Endothelial cell (in vitro differentiated cells): ENCODE measurements around the gene ERMP1. TPM values are rescaled to one million over a fixed set of nuclear protein-coding genes. Genes with fewer than 3 reads are reported as not detected.

Source experiments
- DNase-seq: peaks from one replicate; pipeline ENCODE4 v3.0.0; 2021; ENCODE audit warnings: low spot score
- H3K27ac Mint-ChIP-seq: one replicate; pipeline ENCODE4 v1.8.0; 2021; ENCODE audit warnings: mixed read lengths, inconsistent platforms; ENCODE audit not compliant: unreplicated experiment
- H3K27me3 Mint-ChIP-seq: one replicate; pipeline ENCODE4 v1.8.0; 2021; ENCODE audit warnings: mild to moderate bottlenecking, moderate library complexity, mixed read lengths, inconsistent platforms; ENCODE audit not compliant: unreplicated experiment
- H3K36me3 Mint-ChIP-seq: one replicate; pipeline ENCODE4 v1.8.0; 2021; ENCODE audit warnings: mild to moderate bottlenecking, low read depth, mixed read lengths, inconsistent platforms; ENCODE audit not compliant: unreplicated experiment
- H3K4me1 Mint-ChIP-seq: one replicate; pipeline ENCODE4 v1.8.0; 2021; ENCODE audit warnings: mild to moderate bottlenecking, mixed read lengths, inconsistent platforms; ENCODE audit not compliant: unreplicated experiment
- H3K4me3 Mint-ChIP-seq: one replicate; pipeline ENCODE4 v1.8.0; 2021; ENCODE audit warnings: mild to moderate bottlenecking, mixed read lengths, inconsistent platforms; ENCODE audit not compliant: unreplicated experiment
- H3K9me3 Mint-ChIP-seq: one replicate; pipeline ENCODE4 v1.8.0; 2021; ENCODE audit warnings: mixed read lengths, inconsistent platforms; ENCODE audit not compliant: unreplicated experiment
- total RNA-seq: library from RNA; stranded (reverse); fragmentation: NEBNext Ultra II Directional; extraction: Animal tissue kit (Norgen Biotek cat#: 25700); gene quantifications from one replicate; pipeline ENCODE4 v1.2.1, GENCODE V29; 2021; ENCODE audit not compliant: unreplicated experiment
- TF ChIP-seq, protein P1 (sequence below): fragments of 200-600 bp; sonication (generic); IDR thresholded peaks from one replicate; pipeline ENCODE4 v1.5.0; 2021; ENCODE audit warnings: antibody characterized with exemption; ENCODE audit not compliant: unreplicated experiment

Gene ERMP1
- total RNA-seq, 1 donor from 2014 or later, result 13.4 TPM

DNA sequence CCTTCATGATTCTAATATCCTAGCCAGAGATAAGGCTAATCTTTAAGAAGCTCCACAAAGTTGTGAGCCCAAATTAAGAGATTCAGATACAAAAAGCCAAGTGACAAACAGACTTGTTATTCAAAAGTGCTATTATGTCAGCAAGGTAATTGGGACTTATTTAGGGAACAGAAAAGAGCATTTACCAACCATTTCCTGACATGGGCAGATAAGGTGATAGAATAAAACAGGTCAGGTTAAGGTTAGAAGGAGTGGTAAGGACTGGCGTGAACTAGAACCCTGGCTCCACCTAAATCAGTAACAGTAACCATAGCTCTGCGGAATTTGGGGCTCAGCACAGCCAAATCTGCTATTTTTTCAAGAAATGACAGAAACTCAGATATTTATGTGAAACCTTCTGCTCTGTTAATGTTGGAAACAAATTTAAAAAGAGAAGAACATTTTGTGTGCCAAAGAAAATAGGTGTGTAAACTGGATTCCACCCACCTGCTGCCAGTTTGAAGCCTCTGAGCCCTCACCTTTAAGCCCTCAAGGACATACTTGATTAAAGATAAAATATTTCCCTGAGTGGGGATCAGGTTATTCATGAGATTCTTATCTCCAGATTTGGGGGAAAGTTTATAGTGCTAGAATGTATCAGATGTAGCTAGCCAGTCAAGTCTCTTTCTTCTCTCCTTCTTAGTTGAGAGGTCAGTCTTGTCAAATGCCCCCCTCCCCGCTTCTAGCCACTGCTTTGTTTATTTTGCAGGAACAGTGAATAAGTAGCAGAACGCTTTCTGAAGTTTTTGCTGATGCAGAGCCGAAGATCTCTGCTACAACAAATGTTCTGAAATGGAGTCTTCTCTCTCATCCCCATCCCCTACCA lies 10.2 kb upstream of the ERMP1 start:
- no peaks in the 10 kb centered on the region for H3K9me3 Mint-ChIP-seq

DNA sequence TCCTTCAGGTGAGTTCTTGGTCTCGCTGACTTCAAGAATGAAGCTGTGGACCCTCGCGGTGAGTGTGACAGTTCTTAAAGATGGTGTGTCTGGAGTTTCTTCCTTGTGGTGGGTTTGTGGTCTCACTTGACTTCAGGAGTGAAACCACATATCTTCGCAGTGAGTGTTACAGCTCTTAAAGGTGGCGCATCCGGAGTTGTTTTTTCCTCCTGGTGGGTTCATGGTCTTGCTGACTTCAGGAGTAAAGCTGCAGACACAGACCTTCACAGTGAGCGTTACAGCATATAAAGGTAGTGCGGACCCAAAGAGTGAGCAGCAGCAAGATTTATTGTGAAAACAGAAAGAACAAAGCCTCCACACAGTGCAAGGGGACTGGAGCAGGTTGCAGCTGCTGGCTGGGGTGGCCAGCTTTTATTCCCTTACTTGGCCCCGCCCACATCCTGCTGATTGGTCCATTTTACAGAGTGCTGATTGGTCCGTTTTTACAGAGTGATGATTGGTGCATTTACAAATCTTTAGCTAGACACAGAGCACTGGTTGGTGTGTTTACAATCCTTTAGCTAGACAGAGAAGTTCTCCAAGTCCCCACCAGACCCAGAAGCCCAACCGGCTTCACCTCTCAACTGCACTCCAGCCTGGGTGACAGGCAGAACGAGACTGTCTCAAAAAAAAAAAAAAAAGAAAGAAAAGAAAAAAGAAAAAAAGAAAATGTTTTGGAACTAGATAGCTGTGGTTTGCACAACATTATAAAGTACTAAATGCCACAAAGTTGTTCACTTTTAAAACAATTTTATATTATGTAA lies 9.1 kb upstream of the ERMP1 start:
- no peak overlapping the region for H3K27ac Mint-ChIP-seq
- no peaks in the 10 kb centered on the region for H3K9me3 Mint-ChIP-seq
- no peak for DNase-seq
- H3K4me1 Mint-ChIP-seq, result peaks cover 36% of the 10 kb centered on the region
- H3K27me3 Mint-ChIP-seq, result peaks cover 3% of the 10 kb centered on the region
- H3K36me3 Mint-ChIP-seq, result no peaks in the 10 kb centered on the region
- no peak overlapping the region for H3K4me3 Mint-ChIP-seq
- TF ChIP-seq, protein P1, sequence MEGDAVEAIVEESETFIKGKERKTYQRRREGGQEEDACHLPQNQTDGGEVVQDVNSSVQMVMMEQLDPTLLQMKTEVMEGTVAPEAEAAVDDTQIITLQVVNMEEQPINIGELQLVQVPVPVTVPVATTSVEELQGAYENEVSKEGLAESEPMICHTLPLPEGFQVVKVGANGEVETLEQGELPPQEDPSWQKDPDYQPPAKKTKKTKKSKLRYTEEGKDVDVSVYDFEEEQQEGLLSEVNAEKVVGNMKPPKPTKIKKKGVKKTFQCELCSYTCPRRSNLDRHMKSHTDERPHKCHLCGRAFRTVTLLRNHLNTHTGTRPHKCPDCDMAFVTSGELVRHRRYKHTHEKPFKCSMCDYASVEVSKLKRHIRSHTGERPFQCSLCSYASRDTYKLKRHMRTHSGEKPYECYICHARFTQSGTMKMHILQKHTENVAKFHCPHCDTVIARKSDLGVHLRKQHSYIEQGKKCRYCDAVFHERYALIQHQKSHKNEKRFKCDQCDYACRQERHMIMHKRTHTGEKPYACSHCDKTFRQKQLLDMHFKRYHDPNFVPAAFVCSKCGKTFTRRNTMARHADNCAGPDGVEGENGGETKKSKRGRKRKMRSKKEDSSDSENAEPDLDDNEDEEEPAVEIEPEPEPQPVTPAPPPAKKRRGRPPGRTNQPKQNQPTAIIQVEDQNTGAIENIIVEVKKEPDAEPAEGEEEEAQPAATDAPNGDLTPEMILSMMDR, result no peak

More for the DNA sequence above, 10.2 kb upstream of the ERMP1 start:
- TF ChIP-seq, protein P1, result no peak
- Mint-ChIP-seq H3K36me3 (no peaks in the 10 kb centered on the region), H3K27ac (peak overlapping the region; percentile 62), H3K27me3 (peaks cover 2% of the 10 kb centered on the region), H3K4me3 (no peak overlapping the region), H3K4me1 (peaks cover 36% of the 10 kb centered on the region)
- no peak for DNase-seq

DNA sequence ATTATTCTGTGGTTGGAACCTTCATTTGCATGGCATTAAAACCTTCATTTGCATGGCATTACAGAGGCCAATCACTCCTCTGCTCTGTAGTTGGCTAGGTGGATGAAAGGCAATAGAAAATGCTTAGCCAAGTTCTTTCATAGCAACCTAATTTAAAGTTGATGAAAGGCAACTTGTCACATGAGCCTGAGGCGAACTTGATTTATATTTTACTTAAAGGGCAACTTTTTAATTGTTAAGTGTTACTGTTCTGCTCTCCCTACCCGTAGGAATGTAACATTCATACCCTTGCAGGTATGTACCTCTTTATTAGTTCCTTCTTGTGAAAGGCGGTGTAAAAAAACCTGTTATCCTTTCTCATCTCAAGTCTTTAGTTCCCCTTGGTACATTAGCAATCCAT lies 7.9 kb upstream of the ERMP1 start:
- Mint-ChIP-seq H3K9me3 (no peaks in the 10 kb centered on the region), H3K27me3 (peaks cover 3% of the 10 kb centered on the region), H3K4me3 (no peak overlapping the region), H3K36me3 (no peaks in the 10 kb centered on the region), H3K4me1 (peaks cover 31% of the 10 kb centered on the region), H3K27ac (no peak overlapping the region)
- TF ChIP-seq, protein P1, result no peak
- DNase-seq, result no peak

DNA sequence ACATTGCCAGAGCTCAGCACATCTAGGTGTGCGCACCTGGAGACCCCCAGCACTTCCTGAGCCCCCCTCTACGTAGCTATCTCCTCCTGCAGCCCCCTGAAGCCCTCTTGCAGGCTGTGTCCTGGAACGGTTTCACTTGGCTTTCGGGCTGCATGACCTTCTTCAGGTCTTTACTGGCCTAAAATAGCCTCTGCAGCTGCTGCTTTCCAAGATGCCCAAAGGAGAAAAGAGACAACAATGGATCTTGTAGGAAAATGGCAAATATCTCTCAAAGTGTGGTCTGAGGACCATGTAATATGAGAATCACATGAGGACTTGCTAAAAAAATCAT lies 6.6 kb upstream of the ERMP1 start:
- Mint-ChIP-seq H3K36me3 (no peaks in the 10 kb centered on the region), H3K4me1 (peaks cover 20% of the 10 kb centered on the region), H3K27ac (no peak overlapping the region), H3K27me3 (peaks cover 9% of the 10 kb centered on the region), H3K9me3 (no peaks in the 10 kb centered on the region), H3K4me3 (no peak overlapping the region)
- TF ChIP-seq, protein P1, result no peak
- no peak for DNase-seq
